Brain microvascular endothelial cell (primary cell): ENCODE measurements around the gene FOS.

Experiments
- DNase-seq: peaks from one replicate; pipeline ENCODE4 v3.0.0-alpha.2; 2020
- H3K27ac ChIP-seq: fragments of 250-450 bp; sonication (Bioruptor Pico); 2 replicates; pipeline ENCODE4 v1.5.1; 2020; ENCODE audit warnings: mild to moderate bottlenecking, moderate library complexity
- H3K27me3 ChIP-seq: fragments of 250-450 bp; sonication (Bioruptor Pico); replicated peaks from 2 replicates; pipeline ENCODE4 v1.5.1; 2020; ENCODE audit warnings: mild to moderate bottlenecking
- H3K36me3 ChIP-seq: fragments of 250-450 bp; sonication (Bioruptor Pico); replicated peaks from 2 replicates; pipeline ENCODE4 v1.5.1; 2020; ENCODE audit warnings: mild to moderate bottlenecking
- H3K4me3 ChIP-seq: 2 replicates; pipeline ENCODE4 v1.5.1; 2011; ENCODE audit warnings: low read depth, mild to moderate bottlenecking, control low read depth, low read length, moderate library complexity
- in situ Hi-C: cut with HindIII; loops from 2 replicates; pipeline ENCODE4 v1.10.0; 2017; ENCODE audit warnings: low sequenced_read_pairs, low pct_ligation_motif_present
- TF ChIP-seq, protein P1 (sequence below): IDR thresholded peaks from 2 replicates; pipeline ENCODE4 v1.5.1; 2011; ENCODE audit warnings: low read depth, mild to moderate bottlenecking, moderate library complexity, low read length, control low read depth, inconsistent platforms; ENCODE audit errors: missing control alignments

FOS gene

DNA sequence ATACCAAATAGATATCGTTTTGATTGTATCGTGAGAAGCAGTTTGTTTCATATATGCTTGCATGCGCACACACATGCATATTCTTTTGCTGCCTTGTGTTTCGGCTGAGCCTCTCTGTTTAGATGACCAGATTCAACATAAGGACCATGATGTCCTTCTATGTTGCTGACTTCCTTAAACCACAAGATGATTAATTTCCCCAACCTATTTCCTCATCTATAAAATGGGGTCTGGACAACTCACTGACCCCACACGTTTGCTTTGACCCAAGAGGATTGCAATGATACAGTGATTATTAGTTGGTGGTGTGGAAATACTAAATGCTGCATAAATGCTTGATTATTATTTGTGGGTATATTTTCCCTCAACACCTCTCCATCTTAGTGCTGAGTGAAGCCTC is 16.8 kb upstream of the FOS start:
- H3K36me3 ChIP-seq, result no peaks in the 10 kb centered on the region

DNA sequence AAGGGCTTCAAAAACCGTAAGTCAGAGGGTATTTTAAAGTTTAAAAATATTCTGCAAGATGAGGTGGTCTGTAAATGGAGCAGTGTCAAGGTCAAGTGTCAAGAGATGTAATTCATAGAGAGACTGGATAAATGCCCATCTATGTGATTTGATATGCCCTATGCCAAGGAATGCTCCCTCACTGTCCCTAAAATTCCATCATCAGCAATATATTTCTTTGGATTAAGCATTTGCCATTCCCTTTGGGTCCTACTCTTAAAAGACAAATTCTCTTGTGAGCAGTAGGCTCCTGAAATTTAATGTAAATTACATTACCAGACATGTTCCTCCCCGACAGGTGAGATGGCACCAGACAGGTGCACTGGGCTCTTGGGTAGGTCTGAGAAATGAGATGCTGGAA is 16.0 kb upstream of the FOS start:
- no peaks in the 10 kb centered on the region for H3K27me3 ChIP-seq
- in situ Hi-C loops, result no loop called here
- TF ChIP-seq, protein P1, sequence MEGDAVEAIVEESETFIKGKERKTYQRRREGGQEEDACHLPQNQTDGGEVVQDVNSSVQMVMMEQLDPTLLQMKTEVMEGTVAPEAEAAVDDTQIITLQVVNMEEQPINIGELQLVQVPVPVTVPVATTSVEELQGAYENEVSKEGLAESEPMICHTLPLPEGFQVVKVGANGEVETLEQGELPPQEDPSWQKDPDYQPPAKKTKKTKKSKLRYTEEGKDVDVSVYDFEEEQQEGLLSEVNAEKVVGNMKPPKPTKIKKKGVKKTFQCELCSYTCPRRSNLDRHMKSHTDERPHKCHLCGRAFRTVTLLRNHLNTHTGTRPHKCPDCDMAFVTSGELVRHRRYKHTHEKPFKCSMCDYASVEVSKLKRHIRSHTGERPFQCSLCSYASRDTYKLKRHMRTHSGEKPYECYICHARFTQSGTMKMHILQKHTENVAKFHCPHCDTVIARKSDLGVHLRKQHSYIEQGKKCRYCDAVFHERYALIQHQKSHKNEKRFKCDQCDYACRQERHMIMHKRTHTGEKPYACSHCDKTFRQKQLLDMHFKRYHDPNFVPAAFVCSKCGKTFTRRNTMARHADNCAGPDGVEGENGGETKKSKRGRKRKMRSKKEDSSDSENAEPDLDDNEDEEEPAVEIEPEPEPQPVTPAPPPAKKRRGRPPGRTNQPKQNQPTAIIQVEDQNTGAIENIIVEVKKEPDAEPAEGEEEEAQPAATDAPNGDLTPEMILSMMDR, result no peak
- H3K4me3 ChIP-seq, result no peak overlapping the region
- H3K36me3 ChIP-seq, result no peaks in the 10 kb centered on the region
- H3K27ac ChIP-seq, result no peak overlapping the region
- DNase-seq, result no peak

More for the DNA sequence above, 16.8 kb upstream of the FOS start:
- H3K4me3 ChIP-seq, result no peak overlapping the region
- TF ChIP-seq, protein P1, result no peak
- no peak for DNase-seq
- H3K27me3 ChIP-seq, result no peaks in the 10 kb centered on the region
- no peak overlapping the region for H3K27ac ChIP-seq
- in situ Hi-C loops, result no loop called here

DNA sequence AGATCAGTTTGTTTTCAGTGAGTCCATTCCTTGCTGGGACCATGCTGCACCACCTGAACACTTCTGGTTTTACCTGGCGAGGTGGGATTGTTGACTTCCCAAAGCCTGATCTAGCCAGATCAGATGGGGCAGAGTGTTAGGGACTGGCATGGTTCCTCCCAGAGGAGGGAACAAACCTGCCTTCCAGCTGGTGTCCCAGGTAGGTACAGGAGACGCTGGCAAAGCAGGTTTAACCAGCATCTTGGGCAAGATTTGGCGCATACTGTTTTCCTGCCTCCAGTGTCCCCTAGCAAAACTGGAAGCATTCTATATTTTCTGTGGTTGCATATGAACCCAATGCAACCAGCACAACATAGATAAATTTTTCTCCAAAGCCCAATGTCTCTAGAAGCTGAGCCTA is 14.6 kb upstream of the FOS start:
- no peaks in the 10 kb centered on the region for H3K27me3 ChIP-seq
- H3K27ac ChIP-seq, result no peak overlapping the region
- TF ChIP-seq, protein P1, result no peak
- no peak overlapping the region for H3K4me3 ChIP-seq
- no peak for DNase-seq
- in situ Hi-C loops, result no loop called here
- no peaks in the 10 kb centered on the region for H3K36me3 ChIP-seq

DNA sequence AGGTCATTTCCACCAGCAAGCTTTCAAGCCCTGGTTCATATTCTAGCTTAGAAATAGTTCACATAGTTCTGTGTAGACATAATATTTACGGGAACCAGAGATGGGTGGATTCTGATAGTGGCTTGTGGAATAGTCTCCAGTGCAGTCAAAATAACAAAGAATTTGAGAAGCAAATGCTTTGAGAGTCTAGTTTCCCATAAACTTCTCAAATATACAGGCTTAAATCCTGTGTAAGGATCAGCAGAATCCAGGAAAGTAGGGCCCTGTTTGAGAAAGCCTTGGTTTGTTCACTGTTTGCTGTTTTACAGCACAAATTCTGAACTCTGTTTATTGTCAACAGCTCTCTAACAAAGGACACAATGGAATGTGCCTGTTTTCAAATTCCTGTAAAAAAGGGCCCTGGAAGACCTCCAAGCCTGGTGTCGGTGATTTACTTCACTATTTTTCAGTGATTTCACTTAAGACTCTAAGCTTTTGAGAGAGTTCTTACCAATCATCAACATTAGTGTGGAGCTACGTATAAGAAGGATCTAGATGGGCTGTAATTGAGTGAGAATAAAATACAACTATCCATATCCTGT is 11.4 kb upstream of the FOS start:
- in situ Hi-C loops, result no loop called here
- H3K27ac ChIP-seq, result peak overlapping the region; percentile 76
- no peak overlapping the region for H3K4me3 ChIP-seq
- TF ChIP-seq, protein P1, result no peak
- H3K27me3 ChIP-seq, result no peaks in the 10 kb centered on the region
- DNase-seq, result peak; percentile 74
- H3K36me3 ChIP-seq, result no peaks in the 10 kb centered on the region

DNA sequence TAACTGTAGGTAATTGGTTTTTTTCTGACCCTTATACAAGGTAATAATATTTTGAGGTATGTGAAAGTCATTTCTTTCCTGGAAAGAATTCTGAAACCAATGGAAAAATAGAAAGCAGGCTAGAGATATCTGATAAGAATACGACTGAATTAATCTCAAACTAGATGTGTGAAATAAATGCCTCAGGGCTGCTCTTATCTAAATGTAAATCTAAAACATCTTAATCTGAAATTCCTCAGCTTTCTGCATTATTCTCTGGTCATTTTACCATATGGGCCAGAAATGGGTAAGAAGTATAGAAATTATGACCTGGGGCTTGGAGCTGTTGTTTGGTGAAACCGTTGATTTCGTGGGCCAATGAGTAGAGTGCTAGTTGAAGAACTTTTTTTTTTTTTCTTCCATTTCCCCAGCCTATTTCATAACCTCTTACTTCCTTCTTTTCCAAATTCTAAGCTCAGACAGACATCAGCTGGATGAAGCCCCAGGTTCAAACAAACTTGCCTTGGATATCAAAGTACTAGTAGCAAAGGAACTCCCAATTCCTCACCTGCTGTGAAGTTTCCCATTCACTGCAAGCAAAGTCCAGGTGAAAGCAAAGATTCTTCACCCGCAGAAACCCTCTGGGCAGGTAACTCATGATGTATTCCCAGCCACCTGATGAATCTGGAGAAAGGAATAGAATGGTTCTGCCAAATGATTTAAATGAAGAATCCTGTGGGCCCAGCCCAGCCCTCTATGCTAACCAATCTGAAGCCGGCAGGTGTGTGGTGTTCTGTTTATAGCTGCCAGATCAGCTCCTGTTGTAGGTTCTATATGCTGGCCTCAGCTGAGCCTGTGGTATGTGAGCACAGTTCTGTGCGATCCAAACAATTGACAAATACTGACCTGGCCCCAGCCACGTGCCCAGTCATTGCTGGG is 9.7 kb upstream of the FOS start:
- no peak overlapping the region for H3K27ac ChIP-seq
- in situ Hi-C loops, result no loop called here
- no peaks in the 10 kb centered on the region for H3K36me3 ChIP-seq
- TF ChIP-seq, protein P1, result no peak
- DNase-seq, result no peak
- H3K4me3 ChIP-seq, result no peak overlapping the region
- no peaks in the 10 kb centered on the region for H3K27me3 ChIP-seq
